ENCODE measurements around the gene FIGLA.
A peak's percentile ranks its signal among the peaks of the same experiment; 100 is the strongest.

FIGLA gene

GRCh38 chr2:70777450-70777849 lies 13.0 kb downstream of the FIGLA start:
- no peak for DNase-seq (ENCODE audit: extremely low spot score, insufficient read length, low read depth)
- no peak for FAIRE-seq

- no peak for DNase-seq (ENCODE audit: extremely low spot score, insufficient read length, low read depth)
- no peak for FAIRE-seq
Measured at GRCh38 chr2:70776266-70776665, 14.2 kb downstream of the FIGLA start.

GRCh38 chr2:70775141-70775540 lies 15.3 kb downstream of the FIGLA start:
- FAIRE-seq (no peak), DNase-seq (ENCODE audit: extremely low spot score, insufficient read length, low read depth) (no peak)

- FAIRE-seq: no peak
- no peak for DNase-seq (ENCODE audit: extremely low spot score, insufficient read length, low read depth)
Measured at GRCh38 chr2:70772486-70773155, 17.8 kb downstream of the FIGLA start.

GRCh38 chr2:70771446-70771845 lies 19.0 kb downstream of the FIGLA start:
- peak; percentile 67 for FAIRE-seq
- DNase-seq (ENCODE audit: extremely low spot score, insufficient read length, low read depth): no peak

- peak; percentile 29 for FAIRE-seq
- DNase-seq (ENCODE audit: extremely low spot score, insufficient read length, low read depth): no peak
Measured at GRCh38 chr2:70769450-70769849, 21.0 kb downstream of the FIGLA start.

GRCh38 chr2:70768590-70769085 lies 21.8 kb downstream of the FIGLA start:
- no peak for DNase-seq (ENCODE audit: extremely low spot score, insufficient read length, low read depth)

GRCh38 chr2:70767699-70768589 lies 22.5 kb downstream of the FIGLA start, which contains the start of gene ADD2:
TSS of gene ADD2 (minus strand) at chr2:70768200. CDS start at chr2:70706408, 61,792 bp downstream.
- FAIRE-seq (no peak), DNase-seq (ENCODE audit: extremely low spot score, insufficient read length, low read depth) (no peak)

More at GRCh38 chr2:70768590-70769085, 21.8 kb downstream of the FIGLA start:
- FAIRE-seq: no peak

GRCh38 chr2:70767079-70767698 lies 23.3 kb downstream of the FIGLA start:
- no peak for FAIRE-seq
- DNase-seq (ENCODE audit: extremely low spot score, insufficient read length, low read depth): no peak

- FAIRE-seq: no peak
- DNase-seq (ENCODE audit: extremely low spot score, insufficient read length, low read depth): no peak
Measured at GRCh38 chr2:70766357-70767078, 23.9 kb downstream of the FIGLA start.

GRCh38 chr2:70765507-70765906 lies 24.9 kb downstream of the FIGLA start:
- DNase-seq (ENCODE audit: extremely low spot score, insufficient read length, low read depth) (no peak), FAIRE-seq (no peak)

- FAIRE-seq (no peak), DNase-seq (ENCODE audit: extremely low spot score, insufficient read length, low read depth) (no peak)
Measured at GRCh38 chr2:70759446-70759845, 31.0 kb downstream of the FIGLA start.

GRCh38 chr2:70757966-70758365 lies 32.5 kb downstream of the FIGLA start:
- DNase-seq (ENCODE audit: extremely low spot score, insufficient read length, low read depth) (no peak), FAIRE-seq (no peak)

- no peak for FAIRE-seq
- DNase-seq (ENCODE audit: extremely low spot score, insufficient read length, low read depth): no peak
Measured at GRCh38 chr2:70757360-70757759, 33.1 kb downstream of the FIGLA start.

- no peak for DNase-seq (ENCODE audit: extremely low spot score, insufficient read length, low read depth)
- no peak for FAIRE-seq
Measured at GRCh38 chr2:70756128-70756527, 34.3 kb downstream of the FIGLA start.

- DNase-seq (ENCODE audit: extremely low spot score, insufficient read length, low read depth): no peak
- FAIRE-seq: no peak
Measured at GRCh38 chr2:70753902-70754301, 36.5 kb downstream of the FIGLA start.

- no peak for FAIRE-seq
Measured at GRCh38 chr2:70753031-70753430, 37.4 kb downstream of the FIGLA start.

GRCh38 chr2:70752396-70752795 lies 38.0 kb downstream of the FIGLA start:
- no peak for FAIRE-seq
- no peak for DNase-seq (ENCODE audit: extremely low spot score, insufficient read length, low read depth)

More at GRCh38 chr2:70753031-70753430, 37.4 kb downstream of the FIGLA start:
- no peak for DNase-seq (ENCODE audit: extremely low spot score, insufficient read length, low read depth)

- no peak for DNase-seq (ENCODE audit: extremely low spot score, insufficient read length, low read depth)
- no peak for FAIRE-seq
Measured at GRCh38 chr2:70751881-70752280, 38.6 kb downstream of the FIGLA start.

GRCh38 chr2:70750320-70750719 lies 40.1 kb downstream of the FIGLA start:
- no peak for DNase-seq (ENCODE audit: extremely low spot score, insufficient read length, low read depth)
- no peak for FAIRE-seq

Data from GM18507 (cell line).